GM10248 (cell line): ENCODE results near the gene SCTR.

ENCODE experiments used
- CTCF ChIA-PET: fragments of 300-600 bp; sonication (Branson Sonifier 250); formaldehyde crosslinking; extraction: SDS; loops from one replicate; lab custom pipeline; 2021; ENCODE audit warnings: antibody characterized with exemption; lab: Yijun Ruan, JAX
- POLR2A ChIA-PET: fragments of 350-650 bp; sonication (Branson Sonifier 250); formaldehyde crosslinking; extraction: SDS; loops from one replicate; lab custom pipeline; 2020; ENCODE audit warnings: antibody characterized with exemption; lab: Yijun Ruan, JAX
- DNase-seq: peaks from one replicate; pipeline ENCODE4 v3.0.0; 2012; ENCODE audit errors: extremely low spot score
- CTCF ChIP-seq: IDR thresholded peaks from 2 replicates; pipeline ENCODE4 v1.5.1; 2012; ENCODE audit warnings: mild to moderate bottlenecking, low read depth; ENCODE audit errors: extremely low read depth, missing control alignments, control extremely low read depth

SCTR gene

DNA sequence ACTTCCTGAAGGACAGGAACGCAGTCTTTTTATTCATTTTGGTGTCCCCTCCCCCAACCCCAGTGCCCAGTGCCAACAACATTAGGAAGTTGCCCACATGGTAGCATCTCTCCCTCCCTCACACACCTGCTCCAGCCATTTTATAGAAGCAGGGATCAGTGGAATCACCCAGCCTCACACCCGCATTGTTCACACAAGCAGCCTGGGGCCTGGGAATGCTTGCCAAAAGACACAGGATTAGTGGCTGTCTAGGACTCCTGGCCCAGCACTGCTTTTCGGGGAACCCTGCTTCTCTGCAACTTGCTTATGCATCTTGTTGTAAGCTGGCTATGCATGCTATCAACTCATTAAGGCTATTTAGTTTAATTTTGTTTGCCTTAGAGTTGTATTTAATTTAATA lies 74.8 kb downstream of the SCTR start:
- CTCF ChIA-PET = no interaction called here
- TF ChIP-seq CTCF = no peak
- POLR2A ChIA-PET = no interaction called here
- DNase-seq = no peak

- no peak for TF ChIP-seq CTCF
- DNase-seq = no peak
- CTCF ChIA-PET = no interaction called here
- POLR2A ChIA-PET = no interaction called here
Observed at GRCh38 chr2:119448427-119449141, 75.7 kb downstream of the SCTR start.

- CTCF ChIA-PET = interaction anchor here (1.1 to 1.6 kb wide), 3 partner anchors 9 to 30 kb away, joined by 3 read pairs; no protein-coding TSS in a partner anchor
- TF ChIP-seq CTCF = no peak
- DNase-seq = no peak
- POLR2A ChIA-PET = no interaction called here
Observed at GRCh38 chr2:119446037-119446436, 78.2 kb downstream of the SCTR start.

- POLR2A ChIA-PET = no interaction called here
- CTCF ChIA-PET = interaction anchor here (1.2 kb wide), 2 partner anchors 8 to 33 kb away, joined by 4 to 5 read pairs; no protein-coding TSS in a partner anchor
- TF ChIP-seq CTCF = no peak
- no peak for DNase-seq
Observed at GRCh38 chr2:119442850-119443249, 81.4 kb downstream of the SCTR start.

DNA sequence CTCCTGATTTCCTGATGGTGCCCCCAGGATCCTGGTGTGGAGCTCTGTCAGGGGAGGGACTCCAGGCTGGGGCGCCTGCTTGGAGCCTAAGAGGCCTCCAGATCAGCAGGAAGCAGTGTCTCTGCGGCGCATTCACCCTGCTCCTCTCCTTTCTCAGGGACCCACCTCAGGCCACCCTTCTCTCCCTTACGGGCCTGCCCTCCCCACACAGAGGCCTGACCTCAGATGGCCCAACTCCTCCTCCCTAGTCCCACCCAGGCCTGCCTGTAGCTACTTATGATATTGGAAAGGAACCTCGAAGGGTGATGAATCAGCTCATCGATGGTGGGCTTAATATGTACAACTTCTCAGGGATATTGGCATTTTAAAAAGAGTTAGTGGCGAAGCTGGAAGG lies 82.1 kb downstream of the SCTR start:
- POLR2A ChIA-PET = no interaction called here
- no peak for TF ChIP-seq CTCF
- CTCF ChIA-PET = interaction anchor here (1.2 kb wide), 2 partner anchors 9 to 34 kb away, joined by 4 to 5 read pairs; no protein-coding TSS in a partner anchor
- no peak for DNase-seq

GRCh38 chr2:119441376-119442225 lies 82.7 kb downstream of the SCTR start:
- no peak for DNase-seq
- CTCF ChIA-PET = interaction anchor here (1.2 kb wide), 3 partner anchors 10 to 586 kb away, joined by 3 to 5 read pairs (median 4); no protein-coding TSS in a partner anchor
- POLR2A ChIA-PET = no interaction called here
- no peak for TF ChIP-seq CTCF
